GM19023 (cell line): Measurements from ENCODE around the gene ARID3B.

Source experiments
- ATAC-seq: cut with Tn5 transposase; IDR thresholded peaks from one replicate; pipeline ENCODE4 v1.9.1; 2021; ENCODE audit warnings: mild to moderate bottlenecking, moderate library complexity; ENCODE audit not compliant: unreplicated experiment

The ARID3B gene

DNA sequence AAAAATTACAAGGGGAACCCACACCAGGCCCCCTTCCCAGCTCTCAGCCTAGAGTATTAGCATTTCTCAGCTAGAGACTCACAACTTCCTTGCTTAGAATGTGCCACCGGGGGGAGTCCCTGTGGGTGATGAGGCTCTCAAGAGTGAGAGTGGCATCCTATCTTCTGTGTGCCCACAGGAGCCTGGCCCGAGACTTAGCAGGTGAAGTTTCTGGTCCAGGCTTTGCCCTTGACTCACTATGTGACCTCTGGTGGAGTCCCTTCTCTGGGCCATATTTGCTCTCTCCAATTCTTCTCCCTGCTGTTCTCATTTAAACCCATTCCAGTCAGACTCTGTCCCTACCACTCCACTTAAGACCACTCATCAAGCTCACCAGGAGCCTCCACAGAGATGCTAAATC, 92.8 kb downstream of the ARID3B start:
- no peak for ATAC-seq

- ATAC-seq: no peak
Observed at GRCh38 chr15:74635228-74635627, 94.2 kb downstream of the ARID3B start.

DNA sequence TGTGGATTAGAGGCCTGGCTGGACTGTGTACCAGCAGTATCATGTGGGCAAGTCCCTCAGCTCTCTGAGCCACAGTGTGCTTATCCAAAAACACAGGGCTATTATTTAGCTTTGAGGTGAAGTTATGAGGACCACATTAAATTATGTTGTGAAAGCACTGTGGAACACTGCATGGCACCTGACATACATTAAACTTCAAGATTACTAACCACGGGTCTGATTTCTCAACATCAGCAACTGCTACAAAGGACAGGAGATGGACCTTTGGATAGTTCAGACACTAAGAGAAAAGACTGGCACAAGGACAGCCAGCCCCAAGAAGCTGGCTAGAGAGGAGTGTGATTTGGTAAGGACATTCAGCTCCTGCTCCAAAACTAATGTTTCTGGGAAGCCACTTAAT, 96.0 kb downstream of the ARID3B start:
- no peak for ATAC-seq

DNA sequence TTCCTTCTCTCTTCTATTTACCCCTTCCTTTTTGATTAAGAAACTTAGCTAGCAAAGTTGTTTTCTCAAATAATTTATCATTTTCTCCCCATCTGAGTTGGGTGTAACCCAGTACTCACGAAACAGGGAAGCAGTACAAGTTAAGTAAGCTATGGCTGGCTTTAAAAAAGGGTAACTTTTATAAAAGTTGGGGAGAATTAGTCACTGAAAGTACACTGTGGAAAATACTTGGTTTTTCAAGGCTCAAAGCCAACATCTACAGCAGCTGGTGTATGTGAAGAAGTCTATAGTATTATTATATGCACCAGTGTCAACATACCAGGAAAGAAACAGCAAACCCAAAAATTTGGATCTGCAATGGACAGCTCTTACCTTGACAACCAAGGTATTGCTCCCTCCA, 100.1 kb downstream of the ARID3B start:
- no peak for ATAC-seq

GRCh38 chr15:74642348-74642733, 101.3 kb downstream of the ARID3B start:
- no peak for ATAC-seq

DNA sequence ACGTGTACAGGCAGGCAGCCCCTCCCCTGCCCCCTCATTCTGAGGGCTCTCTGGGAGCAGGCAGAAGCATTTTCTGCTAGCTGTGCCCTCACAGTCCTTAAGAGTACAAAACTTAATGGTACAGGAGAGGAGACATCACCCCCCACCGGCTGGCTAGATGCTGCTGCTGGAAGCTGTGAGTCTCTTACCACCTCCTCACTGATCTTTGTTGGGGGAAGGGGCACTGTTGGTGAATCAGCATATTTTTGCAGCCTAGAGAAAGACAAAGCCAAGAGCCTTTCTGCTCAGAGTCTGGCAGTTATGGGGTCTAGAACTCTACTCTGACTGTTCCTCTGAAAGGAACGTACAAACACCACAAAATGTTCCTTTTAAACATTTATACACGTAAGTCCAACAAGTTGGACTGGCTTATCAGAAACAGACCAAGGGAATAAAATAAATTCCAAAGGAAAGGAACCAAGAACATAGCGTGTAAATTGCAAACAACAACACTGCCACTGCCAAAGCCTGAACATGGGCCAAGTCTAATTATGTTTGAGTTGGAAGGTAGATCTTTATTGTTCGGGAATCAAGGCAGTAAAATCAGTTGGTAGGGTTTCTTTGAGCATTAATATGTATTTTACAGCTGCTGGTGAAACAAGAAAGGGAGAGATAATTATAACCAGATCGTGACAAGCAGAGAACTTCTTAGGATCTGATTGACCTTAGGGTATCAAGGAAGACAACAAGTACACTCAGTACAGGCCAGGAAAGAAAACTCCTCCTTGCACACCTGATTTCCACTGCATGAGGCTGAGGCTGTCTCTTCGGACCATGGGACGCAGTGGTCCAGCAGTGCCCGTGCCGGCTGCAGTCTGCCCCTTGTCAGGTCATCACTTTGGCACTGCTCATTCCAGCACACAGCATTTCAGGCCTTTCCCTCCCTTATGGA, 102.0 kb downstream of the ARID3B start:
- no peak for ATAC-seq

DNA sequence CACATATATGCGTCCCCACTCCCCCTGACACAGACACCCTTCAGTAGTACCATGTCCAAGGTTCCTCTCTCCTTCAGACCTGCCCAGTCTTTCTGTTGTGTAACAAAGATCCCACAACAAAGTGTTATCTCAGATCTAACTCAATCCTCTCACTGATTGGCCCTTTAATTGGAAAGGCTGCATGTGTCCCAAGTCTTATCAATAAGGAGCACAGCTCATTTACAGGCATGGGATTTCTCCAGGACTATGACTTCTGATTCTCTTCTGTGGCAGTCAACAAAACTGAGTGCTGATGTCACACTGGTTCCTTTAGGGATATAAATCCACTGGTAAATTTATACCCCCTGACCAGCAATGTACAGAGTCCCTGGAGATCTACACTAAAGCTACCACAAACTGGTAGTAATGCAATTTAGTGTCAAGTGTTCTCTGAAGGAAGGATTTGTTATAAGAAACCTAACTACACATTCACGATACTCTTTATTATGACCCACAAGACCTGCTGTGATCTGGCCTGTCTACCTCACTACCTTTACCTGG, 102.7 kb downstream of the ARID3B start:
- ATAC-seq: no peak

DNA sequence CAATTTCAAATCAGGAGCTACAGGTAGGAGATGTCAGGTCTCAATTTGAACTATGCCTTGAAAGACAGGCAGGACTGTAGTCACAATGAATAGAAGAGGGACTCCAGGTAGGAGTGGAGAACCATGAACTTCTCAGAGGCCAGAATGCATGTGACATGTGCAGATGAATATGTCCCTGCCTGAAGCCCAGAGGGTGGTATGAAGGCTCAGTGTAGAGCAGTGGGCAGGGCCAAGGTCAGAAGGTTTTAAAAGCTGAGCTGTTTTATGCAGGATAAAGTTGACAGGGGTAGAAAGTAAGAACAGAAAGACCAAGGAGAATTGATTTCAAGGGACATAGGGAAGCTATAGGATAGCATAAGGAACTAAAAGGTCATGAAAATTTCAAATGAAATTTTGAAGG, 105.5 kb downstream of the ARID3B start:
- no peak for ATAC-seq
